Colon (tissue), 2 donors: ENCODE measurements around the gene DENND10.
"Not testable (repeated sequence)": the region's sequence is repeated elsewhere in the genome, so short reads cannot be mapped to it uniquely, and the experiment has no call there.

ENCODE experiments used
- FAIRE-seq: peaks from 2 replicates; lab custom pipeline; 2012; peaks lifted over from hg19 to GRCh38; lab: Jason Lieb, UNC
- donor health status: control.
- donor health status: control.

DENND10 gene

GRCh38 chr10:119167041-119167440 lies 63.1 kb downstream of the DENND10 start:
- FAIRE-seq = no peak

GRCh38 chr10:119174109-119174508 lies 70.2 kb downstream of the DENND10 start:
- FAIRE-seq = no peak

GRCh38 chr10:119176166-119176565 lies 72.3 kb downstream of the DENND10 start:
- no peak for FAIRE-seq

- no peak for FAIRE-seq
These were observed 73.9 kb downstream of the DENND10 start for GRCh38 chr10:119177708-119178371.

- FAIRE-seq = no peak
These were observed 74.6 kb downstream of the DENND10 start, which contains the start of gene PRDX3 for GRCh38 chr10:119178372-119179119. Gene PRDX3 (minus strand): TSS chr10:119178812. CDS start chr10:119178790, 22 bp downstream.

- FAIRE-seq = not testable (repeated sequence)
These were observed 77.0 kb downstream of the DENND10 start for GRCh38 chr10:119180850-119181400.

GRCh38 chr10:119183664-119184412 lies 79.9 kb downstream of the DENND10 start:
- no peak for FAIRE-seq
